ENCODE measurements around the gene NUDT8.
"Not testable (repeated sequence)": the region's sequence is repeated elsewhere in the genome, so short reads cannot be mapped to it uniquely, and the experiment has no call there.

The NUDT8 gene

GRCh38 chr11:67640021-67640757, 10.5 kb upstream of the NUDT8 start:
- TF ChIP-seq, protein P1, sequence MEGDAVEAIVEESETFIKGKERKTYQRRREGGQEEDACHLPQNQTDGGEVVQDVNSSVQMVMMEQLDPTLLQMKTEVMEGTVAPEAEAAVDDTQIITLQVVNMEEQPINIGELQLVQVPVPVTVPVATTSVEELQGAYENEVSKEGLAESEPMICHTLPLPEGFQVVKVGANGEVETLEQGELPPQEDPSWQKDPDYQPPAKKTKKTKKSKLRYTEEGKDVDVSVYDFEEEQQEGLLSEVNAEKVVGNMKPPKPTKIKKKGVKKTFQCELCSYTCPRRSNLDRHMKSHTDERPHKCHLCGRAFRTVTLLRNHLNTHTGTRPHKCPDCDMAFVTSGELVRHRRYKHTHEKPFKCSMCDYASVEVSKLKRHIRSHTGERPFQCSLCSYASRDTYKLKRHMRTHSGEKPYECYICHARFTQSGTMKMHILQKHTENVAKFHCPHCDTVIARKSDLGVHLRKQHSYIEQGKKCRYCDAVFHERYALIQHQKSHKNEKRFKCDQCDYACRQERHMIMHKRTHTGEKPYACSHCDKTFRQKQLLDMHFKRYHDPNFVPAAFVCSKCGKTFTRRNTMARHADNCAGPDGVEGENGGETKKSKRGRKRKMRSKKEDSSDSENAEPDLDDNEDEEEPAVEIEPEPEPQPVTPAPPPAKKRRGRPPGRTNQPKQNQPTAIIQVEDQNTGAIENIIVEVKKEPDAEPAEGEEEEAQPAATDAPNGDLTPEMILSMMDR (conservative IDR thresholded peaks at IDR 0.05; ENCODE audit: low read depth, low read length) = peak; percentile 80
- no peak overlapping the region for H3K4me3 ChIP-seq (ENCODE audit: low read length)
- no peak for DNase-seq (ENCODE audit: low read depth)

DNA sequence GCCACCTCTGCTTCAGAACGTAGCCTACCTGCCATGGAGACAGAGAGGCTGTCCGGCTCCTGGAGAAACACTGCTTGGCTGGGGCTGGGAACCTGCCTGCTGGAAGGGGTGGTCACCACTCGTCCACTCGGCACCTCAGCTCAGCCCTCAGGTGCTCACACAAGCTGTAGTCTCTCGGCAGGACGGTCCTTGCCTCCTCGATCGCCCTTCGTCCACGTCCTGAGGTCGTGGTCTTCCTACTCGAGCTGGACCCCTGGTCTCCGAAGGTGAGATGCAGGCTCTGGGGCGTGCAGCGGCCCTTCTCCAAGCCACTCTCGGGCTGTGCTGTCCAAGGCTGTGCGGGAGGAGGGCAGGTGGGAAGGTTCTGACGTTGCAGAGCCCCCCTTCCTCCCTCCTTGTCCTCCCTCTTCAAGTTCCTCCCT, 9.7 kb upstream of the NUDT8 start, which contains the start of gene TBX10:
Gene TBX10 (minus strand): TSS at position 326 of the 422 bp plus-strand sequence. CDS start 291 bp downstream, at position 35.
- TF ChIP-seq, protein P1 (conservative IDR thresholded peaks at IDR 0.05; ENCODE audit: low read depth, low read length) = no peak
- no peak for DNase-seq (ENCODE audit: low read depth)
- H3K4me3 ChIP-seq (ENCODE audit: low read length) = no peak within 1 kb of the TSS

DNA sequence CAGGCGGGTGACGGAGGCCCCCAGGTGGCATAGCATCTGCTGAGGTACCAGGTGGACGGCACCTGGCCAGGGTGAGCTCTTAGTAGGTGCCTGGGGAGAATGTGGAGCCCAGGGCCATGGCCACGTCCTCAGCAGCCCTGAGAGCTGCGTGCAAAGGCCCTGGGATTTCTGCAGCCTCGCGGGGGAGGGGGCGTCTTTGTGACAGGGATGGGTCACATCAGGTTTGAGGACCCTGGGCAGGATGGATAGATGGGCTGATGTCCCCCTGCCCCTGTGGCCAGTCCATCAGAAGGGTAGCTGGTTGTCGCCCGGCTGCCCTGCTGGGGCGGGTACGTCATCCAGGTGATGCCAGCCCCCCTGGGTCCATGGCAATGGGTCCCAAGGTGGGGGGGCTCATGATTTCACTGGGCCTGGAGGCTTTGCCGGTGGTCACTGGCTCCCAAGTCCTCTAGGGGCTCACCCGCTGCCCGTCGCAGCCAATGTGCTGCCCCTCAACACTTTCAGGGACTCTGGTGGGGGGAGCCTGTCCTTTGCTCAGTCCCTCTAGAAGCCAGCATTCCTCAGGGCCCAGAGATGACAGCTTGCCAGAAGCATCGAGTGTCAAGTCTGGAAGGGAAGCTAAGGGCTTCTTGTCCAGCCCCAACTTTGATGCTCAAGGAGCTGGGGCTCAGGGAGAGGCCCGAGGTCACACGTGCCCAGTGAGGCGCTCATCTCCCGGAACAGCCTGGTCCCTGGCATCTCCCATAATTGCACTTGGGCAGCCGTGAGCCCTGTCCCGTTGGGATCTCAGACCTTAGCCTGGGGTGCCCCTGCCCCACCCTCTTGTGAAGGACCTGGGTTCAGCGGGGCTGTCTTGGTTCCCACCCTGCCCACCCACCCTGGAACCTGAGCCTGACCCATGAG, 9.0 kb upstream of the NUDT8 start:
- DNase-seq (ENCODE audit: low read depth) = no peak
- no peak overlapping the region for H3K4me3 ChIP-seq (ENCODE audit: low read length)
- TF ChIP-seq, protein P1 (conservative IDR thresholded peaks at IDR 0.05; ENCODE audit: low read depth, low read length) = no peak

DNA sequence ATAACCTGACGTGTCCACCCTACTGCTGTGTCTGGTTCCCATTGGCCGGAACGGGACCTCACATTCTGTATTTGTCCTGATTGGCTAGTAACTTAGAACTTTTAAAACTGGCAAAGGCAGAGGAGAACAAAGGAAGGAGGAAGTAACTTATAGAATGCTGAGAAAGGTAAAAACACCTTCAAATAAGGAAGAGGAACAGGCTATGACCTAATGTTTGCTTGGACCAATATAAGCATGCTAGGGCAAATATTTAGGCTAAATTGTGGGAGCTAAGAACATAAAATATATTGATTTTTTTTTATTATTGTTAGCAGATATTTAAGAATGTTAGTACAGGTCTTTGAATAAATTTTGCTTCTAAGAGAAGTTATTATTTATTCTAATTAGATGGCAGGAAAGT, 7.7 kb upstream of the NUDT8 start:
- H3K4me3 ChIP-seq (ENCODE audit: low read length); DNase-seq (ENCODE audit: low read depth): not testable (repeated sequence)

DNA sequence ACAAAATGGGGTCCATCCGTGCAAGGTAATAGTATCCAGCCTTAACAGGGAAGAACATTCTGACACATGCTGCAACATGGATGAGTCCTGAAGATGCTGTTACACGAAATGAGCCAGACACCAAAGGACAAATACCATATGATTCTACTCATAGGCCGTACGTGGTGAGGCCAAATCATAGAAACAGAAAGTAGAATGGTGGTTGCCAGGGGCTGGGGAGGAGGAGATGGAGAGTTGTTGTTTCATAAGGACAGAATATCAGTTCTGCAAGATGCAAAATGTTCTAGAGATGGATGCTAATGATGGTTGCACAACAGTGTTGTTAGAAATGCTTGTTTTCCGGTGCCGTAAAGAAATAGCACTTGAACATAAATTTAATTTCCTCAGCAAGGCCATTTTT, 7.2 kb upstream of the NUDT8 start:
- TF ChIP-seq, protein P1 (conservative IDR thresholded peaks at IDR 0.05; ENCODE audit: low read depth, low read length) = no peak
- H3K4me3 ChIP-seq (ENCODE audit: low read length) = no peak overlapping the region
- DNase-seq (ENCODE audit: low read depth) = no peak

GRCh38 chr11:67635231-67635521, 5.4 kb upstream of the NUDT8 start:
- TF ChIP-seq, protein P1 (conservative IDR thresholded peaks at IDR 0.05; ENCODE audit: low read depth, low read length) = no peak
- H3K4me3 ChIP-seq (ENCODE audit: low read length) = no peak overlapping the region
- DNase-seq (ENCODE audit: low read depth) = no peak

DNA sequence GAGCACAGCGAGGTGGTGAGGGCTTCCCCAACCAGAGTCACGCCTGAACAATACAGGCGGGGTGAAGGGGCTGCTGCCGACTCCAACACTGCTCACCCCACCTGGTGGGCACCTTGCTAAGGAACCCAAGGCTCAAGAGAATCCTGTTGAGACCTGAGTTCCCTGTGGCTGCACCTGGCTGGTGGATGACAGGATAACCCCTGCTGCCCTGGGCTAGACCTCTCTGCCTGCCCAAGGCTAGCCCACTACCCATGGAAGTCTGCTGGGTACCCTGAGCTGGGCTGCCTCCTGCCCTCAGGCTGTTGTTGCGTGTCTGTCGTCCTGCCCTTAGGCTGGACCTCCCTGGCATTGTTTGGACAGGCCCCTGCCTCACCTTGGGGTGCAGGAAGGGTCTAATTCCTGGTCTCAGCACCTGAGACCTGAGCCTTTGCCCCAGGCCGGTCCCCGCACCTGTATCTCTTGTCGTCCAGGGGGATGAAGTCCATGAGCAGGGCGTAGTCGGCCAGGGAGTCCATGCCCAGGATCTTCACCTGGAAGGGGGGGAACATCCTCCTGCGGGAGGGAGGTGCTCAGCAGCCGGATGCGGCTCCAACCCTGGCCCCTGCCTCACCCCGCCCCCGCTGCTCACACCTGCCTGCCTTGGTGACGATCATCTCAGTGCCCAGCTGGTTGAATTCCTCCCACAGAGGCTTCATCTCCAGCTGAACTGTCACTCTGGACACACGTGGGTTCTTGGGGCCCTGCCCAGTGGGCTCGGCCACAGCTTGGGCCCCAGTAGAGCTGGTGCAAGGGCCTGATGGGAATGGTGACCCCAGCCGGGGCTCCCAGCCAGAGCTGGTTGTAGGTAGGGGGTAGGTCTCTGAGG, 4.9 kb upstream of the NUDT8 start:
- TF ChIP-seq, protein P1 (conservative IDR thresholded peaks at IDR 0.05; ENCODE audit: low read depth, low read length) = no peak
- DNase-seq (ENCODE audit: low read depth) = no peak
- H3K4me3 ChIP-seq (ENCODE audit: low read length) = no peak overlapping the region

All from retinal pigment epithelial cell (primary cell).